KG1 (cell line): ENCODE results near the gene ALK.
"Not testable (repeated sequence)": the region's sequence is repeated elsewhere in the genome, so short reads cannot be mapped to it uniquely, and the experiment has no call there.

Experiments
- DNase-seq: peaks from one replicate; lab custom pipeline; 2025; lab: John Stamatoyannopoulos, UW

ALK gene

DNA sequence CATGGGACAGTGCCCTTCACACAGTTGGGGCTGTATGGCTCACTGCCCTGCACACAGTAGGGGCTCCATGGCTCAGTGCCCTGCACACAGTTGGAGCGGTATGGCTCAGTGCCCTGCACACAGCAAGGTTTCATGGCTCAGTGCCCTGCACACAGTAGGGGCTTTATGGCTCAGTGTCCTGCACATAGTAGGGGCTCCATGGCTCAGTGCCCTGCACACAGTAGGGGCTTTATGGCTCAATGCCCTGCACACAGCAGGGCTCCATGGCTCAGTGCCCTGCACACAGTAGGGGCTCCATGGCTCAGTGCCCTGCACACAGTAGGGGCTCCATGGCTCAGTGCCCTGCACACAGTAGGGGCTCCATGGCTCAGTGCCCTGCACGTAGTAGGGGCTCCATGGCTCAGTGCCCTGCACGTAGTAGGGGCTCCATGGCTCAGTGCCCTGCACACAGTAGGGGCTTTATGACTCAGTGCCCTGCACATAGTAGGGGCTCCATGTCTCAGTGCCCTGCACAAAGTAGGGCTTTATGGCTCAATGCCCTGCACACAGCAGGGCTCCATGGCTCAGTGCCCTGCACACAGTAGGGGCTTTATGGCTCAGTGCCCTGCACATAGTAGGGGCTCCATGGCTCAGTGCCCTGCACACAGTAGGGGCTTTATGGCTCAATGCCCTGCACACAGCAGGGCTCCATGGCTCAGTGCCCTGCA is 676.2 kb downstream of the ALK start:
- not testable (repeated sequence) for DNase-seq

- no peak for DNase-seq
Measured at GRCh38 chr2:29242621-29243375, 678.6 kb downstream of the ALK start.

DNA sequence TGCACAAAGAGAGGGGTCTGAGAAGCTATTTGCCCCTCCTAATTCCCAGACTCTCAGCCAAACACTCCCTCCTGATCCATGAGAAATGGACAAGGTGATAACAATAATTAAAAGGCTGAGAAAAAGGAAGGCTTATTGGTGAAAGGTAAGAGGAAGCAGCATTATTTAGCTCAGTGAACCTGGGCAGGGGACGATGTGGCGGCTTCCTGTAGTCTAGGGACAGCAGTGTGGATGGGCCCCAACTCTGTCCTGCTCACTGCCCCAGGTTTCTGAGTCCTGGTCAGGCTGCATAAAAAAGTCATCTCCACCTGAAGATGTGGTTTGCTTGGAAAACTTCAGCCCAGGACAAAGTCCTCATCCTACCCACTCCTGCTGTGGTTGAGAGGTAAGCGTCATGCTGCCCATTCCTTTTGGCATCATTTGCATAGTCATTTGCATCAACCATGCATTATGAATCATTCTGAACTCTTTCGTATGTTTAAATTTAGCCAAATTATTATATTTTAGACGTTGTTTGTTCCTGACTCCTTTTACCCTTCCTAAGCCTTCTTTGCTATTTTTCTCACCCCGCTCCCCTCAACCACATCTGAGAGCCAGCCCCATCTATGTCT is 679.3 kb downstream of the ALK start:
- DNase-seq, result no peak

DNA sequence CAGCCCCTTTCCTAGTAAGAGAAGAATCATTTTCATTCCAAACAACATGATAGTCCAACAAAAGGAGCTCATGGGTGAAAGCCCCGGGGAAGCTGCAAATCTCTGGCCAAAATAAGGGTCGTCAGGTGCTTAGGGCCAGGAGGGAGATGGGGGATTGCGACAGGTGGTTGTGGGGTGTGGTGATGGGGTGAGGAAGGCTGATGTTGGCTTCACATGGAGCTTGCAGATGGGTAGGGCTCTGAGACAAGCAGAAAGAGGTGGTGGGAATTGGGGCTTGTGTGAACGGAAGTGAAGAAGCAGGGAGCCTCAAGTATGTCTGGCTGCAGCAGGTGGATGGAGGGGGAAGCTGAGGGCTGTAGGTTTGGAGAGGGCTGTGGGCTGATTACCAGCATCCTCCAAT is 680.0 kb downstream of the ALK start:
- no peak for DNase-seq

DNA sequence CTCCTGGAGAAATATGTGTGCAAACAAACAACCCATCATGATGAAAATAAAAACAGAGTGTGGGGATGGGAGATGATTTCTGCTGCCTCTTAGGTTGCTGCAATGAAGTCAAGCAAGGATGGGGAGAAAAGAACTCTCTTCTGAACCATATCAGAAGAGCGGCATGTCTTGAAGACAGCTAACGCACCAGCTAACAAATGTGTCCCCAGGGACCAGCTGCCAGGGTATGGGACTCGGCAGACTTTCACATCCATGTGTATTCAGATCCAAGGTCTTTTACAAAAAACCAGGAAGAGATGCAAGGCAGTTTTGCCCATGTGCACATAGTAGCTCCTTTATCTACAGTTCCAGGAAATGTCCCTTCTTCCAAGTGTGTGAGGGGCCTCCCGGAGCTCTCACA is 680.8 kb downstream of the ALK start:
- no peak for DNase-seq

- DNase-seq, result no peak
Measured at GRCh38 chr2:29239209-29239960, 682.0 kb downstream of the ALK start.

- no peak for DNase-seq
Measured at GRCh38 chr2:29238497-29238896, 682.9 kb downstream of the ALK start.

GRCh38 chr2:29236074-29236473 is 685.3 kb downstream of the ALK start:
- no peak for DNase-seq

DNA sequence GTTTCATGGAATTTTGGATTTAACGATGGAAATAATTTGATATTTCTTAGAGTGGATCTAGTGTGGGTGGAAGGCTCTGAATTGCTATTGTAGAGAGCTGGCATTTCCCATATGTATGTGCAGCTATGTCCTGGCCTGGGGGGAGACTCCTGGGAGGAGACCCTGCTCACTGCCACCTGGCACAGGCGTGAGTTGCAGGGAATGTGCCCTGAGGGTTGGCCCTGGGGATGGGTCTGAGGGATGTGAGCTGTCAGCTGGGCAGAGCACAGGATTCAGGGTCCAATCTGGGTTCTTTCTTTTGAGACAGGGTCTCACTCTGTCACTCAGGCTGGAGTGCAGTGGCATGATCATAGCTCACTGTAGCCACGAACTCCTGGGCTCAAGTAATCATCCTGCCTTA is 686.0 kb downstream of the ALK start:
- DNase-seq, result no peak

DNA sequence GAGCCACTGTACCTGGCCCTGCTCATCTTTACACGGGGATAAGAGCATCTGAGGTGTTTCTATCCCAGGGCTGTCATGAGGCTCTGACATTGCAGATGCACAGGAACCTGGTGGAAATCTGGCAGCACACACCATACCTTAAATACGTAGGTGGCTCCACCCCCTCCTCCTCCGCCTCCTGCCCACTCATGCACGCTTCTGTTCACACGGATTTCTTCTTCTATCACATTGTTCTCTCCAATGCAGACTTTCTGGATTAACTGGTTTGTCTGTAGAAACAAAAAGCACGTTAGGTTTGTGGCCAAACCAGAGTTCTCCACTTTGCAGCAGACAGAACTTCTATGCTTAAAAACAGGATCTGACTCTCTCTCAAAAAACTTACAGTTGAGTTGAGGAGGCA is 688.0 kb downstream of the ALK start:
- DNase-seq, result no peak

DNA sequence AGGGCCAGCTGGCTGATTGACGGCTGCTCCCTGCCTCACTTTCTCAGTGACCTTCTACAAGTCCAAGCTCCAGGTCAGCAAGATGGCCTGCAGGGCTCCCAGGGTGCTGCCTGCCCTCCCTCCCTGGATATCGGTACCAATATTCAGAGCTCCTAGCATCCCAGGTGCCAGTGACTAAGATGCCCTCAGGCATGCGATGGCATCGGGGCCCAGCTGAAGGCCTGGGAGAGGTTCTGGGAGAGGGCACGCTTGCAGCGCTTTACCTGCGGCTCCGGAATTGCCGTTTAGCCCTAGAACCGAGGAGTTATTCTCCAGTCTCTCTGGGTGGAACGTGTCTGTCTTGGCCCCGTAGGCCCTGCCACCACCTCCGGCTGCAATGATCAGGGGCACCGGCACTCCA is 689.3 kb downstream of the ALK start:
- no peak for DNase-seq

- no peak for DNase-seq
Measured at GRCh38 chr2:29229640-29230039, 691.7 kb downstream of the ALK start.

- DNase-seq, result no peak
Measured at GRCh38 chr2:29228947-29229346, 692.4 kb downstream of the ALK start.

DNA sequence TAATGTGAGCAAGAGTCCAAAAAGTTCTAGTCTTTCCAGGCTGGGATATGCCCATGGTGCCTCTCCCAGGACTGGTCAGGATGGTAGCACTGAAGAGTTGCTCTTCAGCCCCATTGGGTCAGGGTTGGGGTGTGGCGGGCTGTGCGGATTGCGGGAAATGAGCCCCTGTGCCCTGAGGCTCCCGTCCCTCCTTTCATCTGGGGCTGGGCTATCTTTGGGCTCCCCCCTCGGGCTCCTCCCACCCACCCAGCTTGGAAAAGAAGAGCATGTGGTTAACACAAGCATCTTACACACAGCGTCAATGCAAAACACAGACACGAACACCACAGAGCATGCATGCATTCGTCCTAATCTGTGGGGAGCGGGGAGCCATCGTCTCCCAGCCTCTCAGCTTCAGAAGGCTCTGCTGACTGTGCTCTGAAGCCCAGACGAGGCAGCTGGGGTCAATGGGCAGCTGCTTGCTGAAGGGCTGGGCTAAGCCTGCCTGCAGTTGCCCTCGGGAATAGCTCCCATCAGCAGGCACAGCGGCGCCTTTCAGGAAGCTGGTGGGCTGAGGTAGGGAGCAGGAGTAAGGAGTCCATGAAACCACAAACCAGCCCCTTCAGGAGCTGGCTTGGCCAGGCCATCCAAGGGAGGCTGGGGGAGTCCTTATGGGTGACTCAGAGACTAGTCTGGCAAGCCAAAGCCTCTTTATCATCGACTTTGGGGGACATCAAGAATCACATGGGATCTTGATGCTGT is 693.3 kb downstream of the ALK start:
- DNase-seq, result no peak

- DNase-seq, result no peak
Measured at GRCh38 chr2:29226808-29227207, 694.6 kb downstream of the ALK start.

- DNase-seq, result no peak
Measured at GRCh38 chr2:29226375-29226774, 695.0 kb downstream of the ALK start.

DNA sequence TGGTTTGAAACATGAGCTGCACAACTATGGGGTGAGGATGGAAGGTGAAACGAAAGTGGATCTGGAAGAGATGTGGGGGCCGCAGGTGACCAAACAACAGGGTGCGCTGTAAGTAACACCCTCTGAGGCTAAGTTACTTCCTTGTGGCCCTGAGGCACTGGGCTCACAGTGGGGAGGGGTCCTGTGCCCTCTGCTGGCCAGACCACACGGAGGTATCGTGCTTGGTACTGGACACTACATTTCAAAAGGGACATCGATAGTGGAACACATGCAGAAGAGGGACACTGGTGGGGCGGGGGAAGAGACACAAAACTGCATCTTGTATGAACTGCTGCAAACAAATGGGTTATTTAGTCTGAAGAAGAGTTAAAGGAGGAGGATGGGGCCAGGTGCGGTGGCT is 695.6 kb downstream of the ALK start:
- DNase-seq, result no peak

- DNase-seq, result no peak
Measured at GRCh38 chr2:29224693-29225551, 696.5 kb downstream of the ALK start.

- no peak for DNase-seq
Measured at GRCh38 chr2:29223851-29224692, 697.3 kb downstream of the ALK start.

GRCh38 chr2:29223257-29223656 is 698.1 kb downstream of the ALK start:
- DNase-seq, result no peak
